ENCODE results near the gene ALDH3B1. TPM values are rescaled to one million over a fixed set of nuclear protein-coding genes. Genes with fewer than 3 reads are reported as not detected.
"Not testable (repeated sequence)": the region's sequence is repeated elsewhere in the genome, so short reads cannot be mapped to it uniquely, and the experiment has no call there.

ALDH3B1 gene
- total RNA-seq, 2 experiments from 2014 or later: not detected

DNA sequence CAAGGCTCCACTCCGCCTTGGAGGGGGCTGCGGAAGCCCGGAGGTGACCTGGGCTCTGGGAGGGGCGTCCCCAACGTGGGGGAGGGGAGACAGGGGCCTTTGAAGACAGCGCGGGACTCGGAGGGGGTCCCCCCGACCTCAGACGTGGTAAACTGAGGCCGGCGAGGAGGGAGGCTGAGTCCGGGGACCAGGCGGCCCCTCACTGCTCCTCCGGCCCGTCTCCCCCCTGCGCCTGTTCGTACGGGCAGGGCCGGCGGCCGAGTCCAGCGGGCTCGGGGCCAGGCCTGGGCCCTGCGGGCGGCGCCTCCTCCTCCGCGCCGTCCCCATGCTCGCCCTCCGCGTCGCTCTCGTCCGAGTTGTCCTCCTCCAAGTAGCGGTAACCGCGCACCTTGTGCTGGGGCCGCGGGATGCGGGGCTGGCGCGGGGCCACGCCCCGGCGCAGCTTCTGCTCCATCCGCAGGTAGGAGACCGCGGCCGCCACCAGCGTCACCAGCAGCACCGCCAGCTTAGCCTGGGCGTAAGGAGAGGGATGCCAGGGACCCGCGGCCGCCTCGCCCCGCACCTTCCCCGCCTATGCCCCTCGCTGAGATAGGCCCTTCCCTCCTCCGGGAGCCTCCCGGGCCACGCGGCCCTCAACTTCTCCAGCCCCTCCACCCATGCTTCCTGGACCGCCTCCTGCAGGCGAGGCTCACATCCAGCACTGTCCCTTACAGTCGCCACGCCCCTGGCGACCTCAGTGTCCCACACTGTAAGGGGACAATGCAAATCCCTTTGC lies 18.6 kb upstream of the ALDH3B1 start:
- DNase-seq; H3K27me3 Mint-ChIP-seq; H3K36me3 Mint-ChIP-seq (ENCODE audit: low read depth); CTCF ChIA-PET; H3K9me3 Mint-ChIP-seq; POLR2A ChIA-PET; H3K4me1 Mint-ChIP-seq; H3K27ac Mint-ChIP-seq; H3K4me3 Mint-ChIP-seq: not testable (repeated sequence)

DNA sequence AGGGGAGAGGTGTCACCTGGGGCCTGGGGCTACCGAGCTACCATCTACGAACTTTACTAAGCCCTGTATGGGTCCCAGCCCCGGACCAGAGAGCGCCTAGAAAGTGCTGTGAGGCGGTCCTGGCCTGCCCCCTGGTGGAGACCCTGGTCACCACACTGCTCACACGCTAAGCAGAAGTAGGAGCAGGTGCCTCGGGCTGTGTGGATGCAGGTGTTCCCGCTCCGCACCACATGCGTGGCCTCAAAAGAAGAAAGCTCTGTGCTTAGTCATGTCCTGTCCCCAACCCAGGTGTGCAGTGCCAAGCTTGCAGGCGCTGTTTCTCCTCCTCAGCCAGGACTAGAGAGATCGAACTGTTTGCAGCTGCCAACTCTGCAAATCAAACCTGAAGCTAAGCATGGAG lies 16.3 kb upstream of the ALDH3B1 start:
- not testable (repeated sequence) for H3K9me3 Mint-ChIP-seq, H3K27me3 Mint-ChIP-seq, H3K4me3 Mint-ChIP-seq, H3K27ac Mint-ChIP-seq
- Mint-ChIP-seq H3K4me1 (peaks cover 26% of the 10 kb centered on the region), H3K36me3 (ENCODE audit: low read depth) (peaks cover 13% of the 10 kb centered on the region)
- CTCF ChIA-PET: interaction anchor here (0.7 to 1.6 kb wide), 3 partner anchors 12 to 109 kb away, joined by 3 to 4 read pairs (median 4); no protein-coding TSS in a partner anchor
- DNase-seq: peak; percentile 60
- POLR2A ChIA-PET: interaction anchor here (1.3 kb wide), 1 partner anchor 48 kb away, joined by 3 read pairs; no protein-coding TSS in a partner anchor

DNA sequence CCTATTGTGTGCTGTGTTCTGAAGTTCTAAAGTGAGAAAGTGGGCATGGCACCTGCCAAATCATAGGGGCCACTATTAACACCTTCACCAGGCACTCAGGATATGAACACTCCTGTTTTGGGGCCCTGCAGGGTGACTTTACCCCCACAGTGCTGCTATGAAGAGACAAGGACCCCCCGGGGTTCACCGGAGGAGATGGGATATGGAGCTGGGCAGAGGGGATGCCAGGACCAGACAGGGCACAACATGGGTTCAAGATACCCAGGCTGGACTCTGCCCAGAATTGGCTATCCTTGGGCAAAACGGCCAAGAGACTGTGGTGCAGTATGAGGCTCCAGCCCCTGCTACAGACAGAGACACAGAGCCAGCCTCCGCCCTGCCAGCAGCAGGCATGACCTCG lies 15.7 kb upstream of the ALDH3B1 start:
- POLR2A ChIA-PET: interaction anchor here (1.3 kb wide), 1 partner anchor 47 kb away, joined by 3 read pairs; no protein-coding TSS in a partner anchor
- CTCF ChIA-PET: interaction anchor here (0.7 to 1.6 kb wide), 3 partner anchors 12 to 110 kb away, joined by 3 to 4 read pairs (median 4); no protein-coding TSS in a partner anchor
- peaks cover 26% of the 10 kb centered on the region for H3K4me1 Mint-ChIP-seq

DNA sequence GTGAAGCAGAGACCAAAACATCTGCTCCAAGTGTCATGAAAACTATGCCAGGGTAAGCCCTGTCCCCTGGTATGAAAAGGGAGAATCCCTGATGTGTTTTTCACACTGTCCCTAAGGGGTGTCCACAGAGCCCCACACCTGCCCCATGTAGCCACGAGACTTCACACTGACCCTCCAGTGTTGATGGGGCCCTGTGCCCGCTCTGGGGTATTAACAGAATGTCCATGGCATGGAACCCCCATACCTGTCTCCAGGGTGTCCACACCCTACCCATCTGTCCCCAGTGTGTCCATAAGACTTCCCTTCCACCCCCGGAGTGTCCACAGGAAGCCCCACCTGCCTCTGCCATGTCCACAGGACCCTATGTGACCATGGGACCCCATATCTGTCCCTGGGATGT lies 15.0 kb upstream of the ALDH3B1 start:
- H3K27ac Mint-ChIP-seq, CTCF ChIA-PET, H3K27me3 Mint-ChIP-seq, H3K4me3 Mint-ChIP-seq, H3K9me3 Mint-ChIP-seq, DNase-seq, POLR2A ChIA-PET: not testable (repeated sequence)
- Mint-ChIP-seq H3K4me1 (peaks cover 30% of the 10 kb centered on the region), H3K36me3 (ENCODE audit: low read depth) (peaks cover 13% of the 10 kb centered on the region)

More for the DNA sequence above, 15.7 kb upstream of the ALDH3B1 start:
- DNase-seq, H3K27me3 Mint-ChIP-seq, H3K27ac Mint-ChIP-seq, H3K9me3 Mint-ChIP-seq, H3K4me3 Mint-ChIP-seq: not testable (repeated sequence)
- H3K36me3 Mint-ChIP-seq (ENCODE audit: low read depth): peaks cover 13% of the 10 kb centered on the region

DNA sequence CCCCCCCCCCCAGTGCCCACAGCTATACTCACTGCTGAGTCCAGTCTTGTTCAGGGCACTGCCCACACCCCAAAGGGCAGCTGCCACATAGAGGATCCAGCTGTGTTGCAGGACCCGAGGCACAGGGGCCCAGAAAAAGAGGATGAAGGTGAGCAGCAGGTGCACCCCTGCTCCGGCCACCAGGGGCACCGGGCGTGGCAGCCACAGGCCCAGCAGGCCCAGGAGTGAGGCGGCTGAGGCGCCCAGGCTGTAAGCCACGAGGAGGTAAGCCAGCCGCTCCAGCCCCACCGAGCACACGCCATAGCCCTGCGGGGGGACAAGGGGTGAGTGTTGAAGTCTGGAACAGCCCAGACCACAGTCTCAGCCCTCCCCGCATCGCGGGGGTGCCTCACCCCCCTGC lies 14.5 kb upstream of the ALDH3B1 start:
- not testable (repeated sequence) for DNase-seq

DNA sequence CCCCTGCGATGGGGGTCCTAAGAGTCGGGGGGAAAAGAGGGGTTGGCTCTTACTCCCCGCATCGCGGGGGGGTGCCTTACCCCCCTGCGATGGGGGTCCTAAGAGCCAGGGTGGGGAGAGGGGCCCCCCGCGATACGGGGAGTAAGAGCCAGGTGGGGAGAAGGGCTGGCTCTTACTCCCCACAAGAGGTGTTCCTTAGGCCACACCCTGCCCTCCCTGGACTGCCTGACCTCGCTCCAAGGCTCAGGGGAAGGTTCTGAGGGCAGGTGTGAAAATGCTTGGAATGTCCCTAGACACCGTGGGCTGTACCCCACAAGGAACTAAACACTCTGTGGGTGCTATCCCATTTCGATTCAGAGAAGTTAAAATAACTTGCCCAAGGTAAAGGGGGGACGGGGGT lies 14.1 kb upstream of the ALDH3B1 start:
- POLR2A ChIA-PET: no interaction called here
- Mint-ChIP-seq H3K9me3 (no peaks in the 10 kb centered on the region), H3K4me3 (no peak overlapping the region), H3K4me1 (peaks cover 32% of the 10 kb centered on the region), H3K27ac (no peak overlapping the region), H3K36me3 (ENCODE audit: low read depth) (peaks cover 13% of the 10 kb centered on the region), H3K27me3 (no peaks in the 10 kb centered on the region)
- CTCF ChIA-PET: no interaction called here
- no peak for DNase-seq

More for the DNA sequence above, 14.5 kb upstream of the ALDH3B1 start:
- H3K9me3 Mint-ChIP-seq, CTCF ChIA-PET, H3K27me3 Mint-ChIP-seq, H3K27ac Mint-ChIP-seq, H3K4me3 Mint-ChIP-seq, POLR2A ChIA-PET: not testable (repeated sequence)
- Mint-ChIP-seq H3K36me3 (ENCODE audit: low read depth) (peaks cover 13% of the 10 kb centered on the region), H3K4me1 (peaks cover 32% of the 10 kb centered on the region)

DNA sequence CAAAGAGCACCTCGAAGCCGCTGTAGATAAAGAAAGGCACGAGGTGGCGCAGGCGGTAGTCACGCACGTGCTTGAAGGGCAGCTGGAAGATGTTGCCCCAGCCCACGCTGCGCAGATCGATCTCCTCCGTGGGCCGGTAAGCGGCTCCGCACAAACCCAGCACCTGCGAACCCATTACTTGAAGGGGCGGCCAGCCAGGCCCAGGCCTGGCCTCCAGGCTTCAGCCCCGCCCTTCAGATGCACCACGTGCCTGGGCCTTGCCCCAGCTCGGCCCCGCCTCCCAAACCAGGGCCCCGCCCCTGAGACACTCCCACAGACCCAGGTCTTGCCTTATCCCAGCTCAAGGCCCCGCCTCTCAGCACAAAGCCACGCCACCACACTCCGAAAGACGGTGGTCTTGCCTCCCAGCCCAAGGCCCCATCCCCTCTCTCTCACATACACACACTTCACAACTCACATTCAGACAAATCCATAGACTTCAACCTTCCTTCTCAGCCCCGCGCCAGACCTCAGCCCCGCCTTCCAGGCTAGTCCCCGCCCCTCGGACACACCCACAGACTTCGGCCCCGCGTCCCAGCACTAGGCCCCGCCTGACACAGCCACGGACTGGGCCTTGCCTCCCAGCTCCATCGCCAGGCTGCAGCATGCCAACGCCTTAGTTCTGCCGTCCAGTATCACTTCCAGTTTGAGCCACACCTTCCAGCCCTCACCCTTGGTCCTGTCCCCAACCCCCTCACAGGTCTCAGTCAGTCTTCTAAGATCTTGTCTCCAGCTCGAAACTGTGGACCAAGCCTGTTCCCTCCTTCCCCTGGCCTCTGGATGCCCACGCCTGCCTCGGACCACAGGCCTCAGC lies 13.3 kb upstream of the ALDH3B1 start:
- Mint-ChIP-seq H3K4me1 (peaks cover 32% of the 10 kb centered on the region), H3K27ac (peak overlapping the region; percentile 30), H3K27me3 (no peaks in the 10 kb centered on the region), H3K4me3 (no peak overlapping the region), H3K36me3 (ENCODE audit: low read depth) (peaks cover 13% of the 10 kb centered on the region), H3K9me3 (no peaks in the 10 kb centered on the region)
- DNase-seq: peak; percentile 51
- ChIA-PET CTCF (no interaction called here), POLR2A (no interaction called here)

DNA sequence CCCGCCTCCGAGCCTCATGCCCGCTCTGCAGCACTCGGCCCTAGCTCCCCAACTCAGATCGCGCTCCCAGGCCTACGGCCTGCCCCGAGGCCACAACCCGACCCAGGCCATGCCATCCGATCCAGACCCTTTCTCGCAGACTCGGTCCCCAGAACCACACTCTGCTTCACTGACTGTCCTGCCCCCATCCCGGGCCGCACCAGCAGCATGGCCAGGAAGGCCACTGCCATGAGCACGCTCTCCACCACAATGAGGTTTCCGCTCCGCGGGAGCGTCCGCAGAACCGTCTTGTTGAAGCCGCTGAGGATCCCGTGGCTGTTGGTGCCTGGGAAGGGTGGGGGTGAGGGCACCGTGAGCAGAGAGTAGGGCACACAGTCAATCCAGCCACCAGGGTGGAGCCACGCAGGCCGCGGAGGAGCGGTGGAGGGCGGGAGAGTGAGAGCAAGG lies 12.6 kb upstream of the ALDH3B1 start:
- H3K4me3 Mint-ChIP-seq: no peak overlapping the region
- CTCF ChIA-PET: no interaction called here
- DNase-seq: no peak
- no peaks in the 10 kb centered on the region for H3K9me3 Mint-ChIP-seq
- H3K27me3 Mint-ChIP-seq: no peaks in the 10 kb centered on the region
- POLR2A ChIA-PET: interaction anchor here (1.9 kb wide), 1 partner anchor 40 kb away, joined by 4 read pairs; no protein-coding TSS in a partner anchor
- peaks cover 38% of the 10 kb centered on the region for H3K4me1 Mint-ChIP-seq
- H3K36me3 Mint-ChIP-seq (ENCODE audit: low read depth): peaks cover 18% of the 10 kb centered on the region
- H3K27ac Mint-ChIP-seq: peak overlapping the region; percentile 70

DNA sequence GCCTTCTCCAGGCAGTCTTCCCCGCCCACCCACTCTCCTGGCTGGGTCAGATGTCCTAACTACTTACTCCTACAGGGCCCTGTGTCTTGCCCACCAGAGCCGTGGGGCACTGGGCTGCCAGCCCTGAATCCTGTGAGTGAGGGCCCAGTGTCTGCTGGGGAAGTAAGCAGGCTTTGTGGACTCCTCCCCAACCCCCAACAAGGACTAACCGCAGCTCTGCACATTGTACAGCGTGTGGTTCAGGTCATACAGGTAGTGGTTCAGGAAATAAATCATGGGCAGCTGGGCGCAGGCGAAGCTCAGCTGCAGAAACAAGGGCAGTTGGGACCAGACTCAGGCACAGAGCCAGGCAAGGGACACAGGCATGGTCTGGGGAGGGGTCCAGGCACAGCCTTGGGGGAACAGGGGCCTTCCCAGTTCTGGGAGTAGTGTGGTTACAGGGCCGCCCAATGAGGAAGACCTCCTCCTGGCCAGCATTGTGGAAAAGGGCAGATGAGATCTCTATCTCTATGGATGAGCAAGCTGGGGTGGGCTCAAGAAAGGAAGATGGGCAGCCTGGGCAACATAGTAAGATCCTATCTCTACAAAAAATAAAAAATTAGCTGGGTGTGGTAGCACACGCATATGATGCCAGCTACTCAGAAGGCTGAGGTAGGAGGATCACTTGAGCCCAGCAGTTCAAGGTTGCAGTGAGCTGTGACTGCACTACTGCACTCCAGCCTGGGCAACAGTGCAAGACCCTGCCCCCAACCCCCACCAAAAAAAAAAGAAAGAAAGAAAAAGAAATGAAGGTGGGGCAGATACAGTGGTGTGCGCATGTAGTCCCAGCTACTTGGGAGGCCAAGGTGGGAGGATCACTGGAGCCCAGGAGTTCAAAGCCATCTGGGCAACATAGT lies 11.7 kb upstream of the ALDH3B1 start:
- H3K27ac Mint-ChIP-seq: peak overlapping the region; percentile 70
- H3K9me3 Mint-ChIP-seq: no peaks in the 10 kb centered on the region
- H3K36me3 Mint-ChIP-seq (ENCODE audit: low read depth): peaks cover 22% of the 10 kb centered on the region
- ChIA-PET POLR2A (interaction anchor here (1.9 kb wide), 1 partner anchor 39 kb away, joined by 4 read pairs; no protein-coding TSS in a partner anchor), CTCF (no interaction called here)
- no peak overlapping the region for H3K4me3 Mint-ChIP-seq
- H3K4me1 Mint-ChIP-seq: peaks cover 44% of the 10 kb centered on the region
- H3K27me3 Mint-ChIP-seq: no peaks in the 10 kb centered on the region
- peak; percentile 57 for DNase-seq

DNA sequence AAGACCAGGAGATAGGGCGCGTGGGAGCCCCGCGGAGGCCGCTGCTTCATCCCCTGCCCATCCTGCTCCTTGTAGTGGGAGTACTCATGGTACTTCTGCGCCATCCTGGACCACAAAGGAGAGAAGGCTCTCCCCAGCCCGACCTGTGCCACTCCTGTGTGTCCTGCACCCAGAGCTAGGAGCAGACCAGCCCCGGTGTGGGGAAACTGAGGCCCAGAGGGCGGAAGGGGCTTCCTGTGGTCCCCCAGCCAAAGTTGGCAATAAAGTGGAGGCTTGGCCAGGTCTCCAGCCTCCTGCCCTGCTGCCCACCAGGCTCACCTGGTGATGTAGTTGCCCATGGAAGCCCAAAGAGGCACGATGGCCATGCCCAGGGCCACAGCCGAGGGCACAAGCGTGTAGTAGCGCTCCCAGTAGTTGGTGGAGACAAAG lies 10.9 kb upstream of the ALDH3B1 start:
- ChIA-PET CTCF (no interaction called here), POLR2A (interaction anchor here (1.1 to 1.9 kb wide), 2 partner anchors 38 kb away, joined by 4 read pairs; no protein-coding TSS in a partner anchor)
- DNase-seq: no peak

DNA sequence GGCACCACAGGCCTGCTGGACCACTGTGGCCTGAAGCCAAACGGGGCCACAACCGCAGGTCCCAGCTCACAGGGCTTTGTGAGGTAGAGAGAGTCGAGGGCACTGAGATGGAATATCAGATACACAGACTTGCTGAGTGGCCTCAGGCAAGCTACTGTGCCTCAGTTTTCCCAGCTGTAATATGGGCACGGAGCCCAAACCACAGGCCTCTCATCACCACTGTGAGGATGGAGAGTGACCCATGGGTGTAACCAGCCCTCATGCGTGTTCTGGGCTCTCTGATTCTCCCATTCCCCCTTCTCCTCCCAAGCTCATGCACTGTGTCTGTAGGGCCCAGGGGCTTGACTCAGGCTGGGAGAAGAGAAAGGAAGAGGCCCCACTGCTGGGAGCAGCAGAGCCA lies 10.4 kb upstream of the ALDH3B1 start:
- CTCF ChIA-PET: no interaction called here

More for the DNA sequence above, 10.9 kb upstream of the ALDH3B1 start:
- no peaks in the 10 kb centered on the region for H3K27me3 Mint-ChIP-seq
- no peaks in the 10 kb centered on the region for H3K9me3 Mint-ChIP-seq
- no peak overlapping the region for H3K4me3 Mint-ChIP-seq
- peaks cover 22% of the 10 kb centered on the region for H3K36me3 Mint-ChIP-seq (ENCODE audit: low read depth)
- no peak overlapping the region for H3K27ac Mint-ChIP-seq
- peaks cover 42% of the 10 kb centered on the region for H3K4me1 Mint-ChIP-seq

DNA sequence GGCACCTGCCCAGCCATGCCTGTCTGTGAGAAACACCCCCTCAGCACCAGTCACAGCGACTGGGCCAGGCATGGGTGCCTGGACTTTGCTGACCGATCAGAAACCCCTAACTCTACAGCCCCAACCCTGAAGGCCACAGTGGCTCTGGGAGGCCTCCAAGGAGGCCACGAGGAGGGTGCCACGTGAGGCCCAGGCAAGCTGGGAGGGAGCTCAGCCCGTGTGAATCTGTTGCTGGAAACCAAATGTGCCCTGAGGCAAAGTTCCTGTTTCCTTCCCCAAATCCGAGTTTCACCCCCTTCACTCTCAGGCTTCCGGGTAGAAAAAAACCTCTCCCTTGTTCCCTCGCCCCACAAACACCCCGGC lies 7.6 kb upstream of the ALDH3B1 start:
- H3K27me3 Mint-ChIP-seq: no peaks in the 10 kb centered on the region
- CTCF ChIA-PET: interaction anchor here (1.5 kb wide), 1 partner anchor 47 kb away, joined by 4 read pairs; no protein-coding TSS in a partner anchor
- H3K9me3 Mint-ChIP-seq: no peaks in the 10 kb centered on the region
- peaks cover 14% of the 10 kb centered on the region for H3K36me3 Mint-ChIP-seq (ENCODE audit: low read depth)
- POLR2A ChIA-PET: interaction anchor here (0.9 kb wide), 1 partner anchor 47 kb away, joined by 4 read pairs; no protein-coding TSS in a partner anchor
- no peak for DNase-seq
- H3K4me3 Mint-ChIP-seq: peak overlapping the region; percentile 77
- peak overlapping the region; percentile 36 for H3K27ac Mint-ChIP-seq
- H3K4me1 Mint-ChIP-seq: peaks cover 42% of the 10 kb centered on the region

More for the DNA sequence above, 10.4 kb upstream of the ALDH3B1 start:
- no peak for DNase-seq
- peaks cover 45% of the 10 kb centered on the region for H3K4me1 Mint-ChIP-seq
- H3K36me3 Mint-ChIP-seq (ENCODE audit: low read depth): peaks cover 22% of the 10 kb centered on the region
- no peaks in the 10 kb centered on the region for H3K9me3 Mint-ChIP-seq
- no peak overlapping the region for H3K27ac Mint-ChIP-seq
- no peaks in the 10 kb centered on the region for H3K27me3 Mint-ChIP-seq
- H3K4me3 Mint-ChIP-seq: no peak overlapping the region
- POLR2A ChIA-PET: interaction anchor here (1.1 kb wide), 1 partner anchor 38 kb away, joined by 4 read pairs; no protein-coding TSS in a partner anchor

Data from activated CD4-positive, alpha-beta memory T cell treated with anti-CD3 and anti-CD28 coated beads, Interleukin-2, amount 10 ng/mL, durations not matched to agents 7 days and 5 days (primary cell).